ENCODE results near the gene TRIM17.

- TF ChIP-seq CTCF (optimal IDR thresholded peaks at IDR 0.05 in 1 of 3, IDR thresholded peaks at IDR 0.05 in 1 of 3, conservative IDR thresholded peaks at IDR 0.05 in 1 of 3; ENCODE audit: extremely low read depth in 1 of 3, insufficient read depth in 2 of 3, low read length in 3 of 3), result no peak
- no peak for TF ChIP-seq EZH2 (IDR thresholded peaks at IDR 0.05; ENCODE audit: low read length)
These were observed 10.0 kb upstream of the TRIM17 start for GRCh38 chr1:228426518-228427175.
